HG02571 (cell line): ENCODE results near the gene ANXA9.

Source experiments
- ATAC-seq: cut with Tn5 transposase; IDR thresholded peaks from one replicate; pipeline ENCODE4 v1.9.1; 2021; ENCODE audit warnings: mild to moderate bottlenecking, moderate library complexity; ENCODE audit not compliant: unreplicated experiment

ANXA9 gene, protein sequence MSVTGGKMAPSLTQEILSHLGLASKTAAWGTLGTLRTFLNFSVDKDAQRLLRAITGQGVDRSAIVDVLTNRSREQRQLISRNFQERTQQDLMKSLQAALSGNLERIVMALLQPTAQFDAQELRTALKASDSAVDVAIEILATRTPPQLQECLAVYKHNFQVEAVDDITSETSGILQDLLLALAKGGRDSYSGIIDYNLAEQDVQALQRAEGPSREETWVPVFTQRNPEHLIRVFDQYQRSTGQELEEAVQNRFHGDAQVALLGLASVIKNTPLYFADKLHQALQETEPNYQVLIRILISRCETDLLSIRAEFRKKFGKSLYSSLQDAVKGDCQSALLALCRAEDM

GRCh38 chr1:150981805-150982712 lies at the start of gene ANXA9:
TSS of gene ANXA9 (plus strand) at chr1:150982292. CDS start at chr1:150983106, 814 bp downstream.
- no peak for ATAC-seq

- ATAC-seq, result no peak
These were observed 37.2 kb upstream of the ANXA9 start for GRCh38 chr1:150944856-150945255.

DNA sequence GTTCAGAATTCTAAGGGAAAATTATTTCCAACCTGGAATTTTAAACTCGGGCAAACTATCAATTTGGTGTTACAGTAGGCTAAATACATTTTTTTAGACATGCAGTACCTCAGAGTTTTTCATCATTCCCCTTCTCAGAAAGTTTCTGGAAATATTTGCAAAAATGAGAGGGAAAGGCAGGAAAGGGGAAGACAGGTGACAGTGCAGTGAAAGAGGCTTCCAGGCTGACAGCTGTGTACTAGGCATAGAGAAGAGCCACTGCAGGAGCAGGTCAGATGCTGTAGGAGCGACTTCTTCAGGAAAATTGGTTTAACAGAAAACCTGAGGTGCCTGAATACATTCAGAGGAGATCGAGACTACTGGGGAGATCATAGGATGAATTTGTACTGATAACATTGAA lies 27.4 kb upstream of the ANXA9 start:
- no peak for ATAC-seq

- ATAC-seq, result no peak
These were observed 26.8 kb upstream of the ANXA9 start for GRCh38 chr1:150955280-150955679.

DNA sequence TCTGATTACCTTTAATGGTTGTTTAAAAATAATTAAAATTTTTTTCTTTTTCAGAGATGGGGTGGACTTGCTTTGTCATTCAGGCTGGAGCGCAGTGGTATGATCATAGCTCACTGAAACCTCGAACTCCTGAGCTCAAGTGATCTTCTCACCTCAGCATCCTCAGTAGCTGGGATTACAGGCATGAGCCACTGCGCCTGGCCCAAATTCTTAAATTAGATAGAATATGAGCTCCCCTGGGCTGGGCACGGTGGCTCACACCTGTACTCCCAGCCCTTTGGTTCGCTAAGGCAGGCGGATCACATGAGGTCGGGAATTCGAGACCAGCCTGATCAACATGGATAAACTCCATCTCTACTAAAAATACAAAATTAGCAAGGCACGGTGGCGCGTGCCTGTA lies 24.4 kb upstream of the ANXA9 start:
- ATAC-seq, result no peak

DNA sequence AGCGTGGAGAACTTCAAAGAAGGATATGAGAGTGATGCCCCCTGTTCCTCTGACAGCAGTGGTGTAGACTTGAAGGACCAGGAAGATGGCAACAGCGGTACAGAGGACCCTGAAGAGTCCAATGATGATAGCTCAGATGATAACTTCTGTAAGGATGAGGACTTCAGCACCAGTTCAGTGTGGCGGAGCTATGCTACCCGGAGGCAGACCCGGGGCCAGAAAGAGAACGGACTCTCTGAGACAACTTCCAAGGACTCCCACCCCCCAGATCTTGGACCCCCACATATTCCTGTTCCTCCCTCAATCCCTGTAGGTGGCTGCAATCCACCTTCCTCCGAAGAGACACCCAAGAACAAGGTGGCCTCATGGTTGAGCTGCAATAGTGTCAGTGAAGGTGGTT lies 21.4 kb upstream of the ANXA9 start:
- ATAC-seq, result no peak

GRCh38 chr1:150961756-150962155 lies 20.3 kb upstream of the ANXA9 start:
- no peak for ATAC-seq

GRCh38 chr1:150963321-150964163 lies 18.6 kb upstream of the ANXA9 start:
- ATAC-seq, result no peak

DNA sequence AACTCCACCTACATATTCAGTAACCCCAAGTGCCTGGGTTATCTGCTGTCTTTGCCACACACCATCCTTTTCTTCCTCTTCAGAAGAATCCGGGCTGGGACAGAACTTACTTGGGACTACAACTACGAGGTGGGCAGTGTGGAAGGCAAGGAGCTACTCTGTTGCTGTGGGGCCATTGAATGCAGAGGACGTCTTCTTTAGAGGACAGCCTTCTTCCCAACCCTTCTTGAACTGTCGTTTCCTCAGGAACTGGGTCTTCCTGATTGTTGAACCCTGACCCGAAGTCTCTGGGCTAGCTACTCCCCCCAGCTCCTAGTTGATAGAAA lies 18.0 kb upstream of the ANXA9 start:
- ATAC-seq, result no peak

- ATAC-seq, result no peak
These were observed 16.5 kb upstream of the ANXA9 start for GRCh38 chr1:150965605-150966004.

DNA sequence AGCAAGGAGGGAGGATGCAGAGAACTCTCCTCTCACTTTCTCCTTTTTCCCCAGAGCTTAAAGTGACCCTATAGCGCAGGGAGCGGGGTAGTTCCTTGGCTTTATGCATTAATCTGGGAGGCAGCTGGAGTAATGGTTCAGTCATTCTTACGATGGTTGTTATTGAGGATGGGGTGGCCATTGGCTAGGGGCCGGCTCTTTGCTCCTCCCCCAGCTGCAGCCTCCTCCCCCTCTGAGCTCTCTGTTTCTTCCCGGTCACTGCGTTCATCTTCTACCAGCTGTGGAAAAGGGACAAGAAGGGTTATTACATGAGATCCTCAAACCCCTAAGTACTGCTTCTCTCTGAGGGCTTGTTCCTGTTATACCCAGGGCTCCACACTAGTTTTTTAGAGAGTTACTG lies 16.1 kb upstream of the ANXA9 start:
- ATAC-seq, result no peak

DNA sequence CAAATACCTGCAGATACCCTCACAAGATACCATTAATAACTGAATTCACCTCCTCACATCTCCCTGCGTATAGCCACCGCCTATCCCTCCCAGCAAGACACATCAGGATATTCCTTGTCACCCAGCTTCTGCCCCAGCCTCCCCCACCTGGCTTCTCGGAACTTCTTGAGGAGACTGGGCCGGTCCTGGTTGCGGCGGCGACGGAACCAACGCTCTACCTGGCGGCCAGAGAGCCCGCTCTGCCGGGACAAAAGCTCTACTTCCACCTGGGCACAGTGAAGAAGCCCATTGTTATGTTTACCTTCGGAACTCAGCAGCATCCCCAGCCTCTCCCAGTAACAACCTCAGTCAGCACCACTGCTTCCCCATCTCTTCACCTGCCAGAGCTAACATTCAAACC lies 14.2 kb upstream of the ANXA9 start:
- no peak for ATAC-seq

GRCh38 chr1:150968491-150968890 lies 13.6 kb upstream of the ANXA9 start:
- no peak for ATAC-seq

- no peak for ATAC-seq
These were observed 12.5 kb upstream of the ANXA9 start for GRCh38 chr1:150969626-150970025.

DNA sequence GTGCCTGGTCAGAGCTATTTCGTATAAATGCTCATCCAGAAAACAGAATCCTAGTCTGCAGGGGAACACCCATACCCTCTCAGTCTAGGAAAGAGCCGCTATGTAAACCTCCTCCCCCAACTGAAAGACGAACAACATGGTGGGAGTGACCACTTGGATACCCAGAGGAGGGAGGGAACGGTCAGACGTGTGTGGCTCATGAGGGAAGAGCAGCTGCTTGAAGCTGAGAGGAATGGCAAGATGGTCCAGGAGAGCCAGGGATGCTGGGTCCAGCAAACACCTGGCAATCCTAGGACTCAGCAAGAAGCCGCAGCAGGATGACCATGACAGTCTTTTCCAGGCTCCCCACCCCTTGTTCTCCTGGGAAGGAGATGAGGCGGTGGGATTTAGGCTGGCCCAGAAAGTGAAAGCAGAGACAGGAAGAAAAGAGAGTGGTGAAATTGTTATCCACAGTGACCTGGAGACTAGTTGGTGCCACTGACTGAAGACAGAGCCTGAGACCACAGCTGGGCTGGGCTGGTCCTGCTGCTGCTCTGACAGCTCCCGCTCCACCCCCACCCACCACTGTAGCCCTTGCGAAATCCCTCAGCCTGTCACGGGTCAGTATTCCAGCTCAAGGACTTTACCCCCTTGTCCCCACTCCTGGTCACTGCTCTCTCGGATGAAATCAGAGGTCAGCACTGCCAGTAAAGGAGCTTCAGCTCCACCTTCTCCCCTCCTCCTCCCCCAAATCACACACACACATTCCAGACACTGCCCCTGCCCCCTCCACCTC lies 11.1 kb upstream of the ANXA9 start:
- no peak for ATAC-seq

- ATAC-seq, result no peak
These were observed 10.3 kb upstream of the ANXA9 start for GRCh38 chr1:150971583-150972416.

- no peak for ATAC-seq
These were observed 9.6 kb upstream of the ANXA9 start for GRCh38 chr1:150972417-150972940.

GRCh38 chr1:150973258-150973835 lies 8.7 kb upstream of the ANXA9 start:
- ATAC-seq, result no peak
